Esophagus muscularis mucosa (tissue), 3 donors: ENCODE results near the gene C9orf85.

Source experiments
- POLR2A ChIP-seq: fragments of 450-650 bp; IDR thresholded peaks from one replicate; pipeline ENCODE4 v1.6.1; 2017; ENCODE audit warnings: antibody characterized with exemption, moderate library complexity, mild to moderate bottlenecking, low read depth
- POLR2AphosphoS5 ChIP-seq, 2 donors: sonication (generic); formaldehyde crosslinking; IDR thresholded peaks; one replicate each; pipeline ENCODE4 v1.6.1; 2017; ENCODE audit warnings: antibody characterized with exemption in 2 of 2
- TF ChIP-seq, protein P1 (sequence below), 3 experiments: fragments of 200-600 bp in 2 of 3; fragments of 450-650 bp in 1 of 3; sonication (generic) in 2 of 3; IDR thresholded peaks; one replicate each; pipeline ENCODE4 v1.5.1; 2017 to 2019; ENCODE audit warnings: antibody characterized with exemption in 3 of 3, mild to moderate bottlenecking in 2 of 3, moderate library complexity in 1 of 3

DNA sequence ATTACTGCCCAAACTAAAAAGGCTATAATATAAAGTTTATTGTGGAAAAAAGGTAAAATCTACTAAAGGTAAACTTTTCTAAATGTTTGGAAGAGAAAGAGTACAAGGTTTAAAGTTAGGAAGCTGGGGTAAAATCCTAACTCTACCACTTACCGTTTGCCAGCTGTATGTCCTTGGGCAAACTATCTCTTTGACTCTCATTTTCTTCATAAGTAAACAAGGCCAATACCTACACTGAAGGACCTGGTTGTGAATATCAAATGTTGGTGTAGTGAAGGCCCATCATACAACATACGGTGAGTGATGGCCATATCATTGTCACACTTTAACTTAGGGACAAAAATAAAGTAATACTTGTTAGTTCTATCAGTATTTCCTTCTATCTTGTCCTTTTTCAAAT, 35.3 kb upstream of the C9orf85 start:
- no peak for TF ChIP-seq POLR2A
- TF ChIP-seq, protein P1, sequence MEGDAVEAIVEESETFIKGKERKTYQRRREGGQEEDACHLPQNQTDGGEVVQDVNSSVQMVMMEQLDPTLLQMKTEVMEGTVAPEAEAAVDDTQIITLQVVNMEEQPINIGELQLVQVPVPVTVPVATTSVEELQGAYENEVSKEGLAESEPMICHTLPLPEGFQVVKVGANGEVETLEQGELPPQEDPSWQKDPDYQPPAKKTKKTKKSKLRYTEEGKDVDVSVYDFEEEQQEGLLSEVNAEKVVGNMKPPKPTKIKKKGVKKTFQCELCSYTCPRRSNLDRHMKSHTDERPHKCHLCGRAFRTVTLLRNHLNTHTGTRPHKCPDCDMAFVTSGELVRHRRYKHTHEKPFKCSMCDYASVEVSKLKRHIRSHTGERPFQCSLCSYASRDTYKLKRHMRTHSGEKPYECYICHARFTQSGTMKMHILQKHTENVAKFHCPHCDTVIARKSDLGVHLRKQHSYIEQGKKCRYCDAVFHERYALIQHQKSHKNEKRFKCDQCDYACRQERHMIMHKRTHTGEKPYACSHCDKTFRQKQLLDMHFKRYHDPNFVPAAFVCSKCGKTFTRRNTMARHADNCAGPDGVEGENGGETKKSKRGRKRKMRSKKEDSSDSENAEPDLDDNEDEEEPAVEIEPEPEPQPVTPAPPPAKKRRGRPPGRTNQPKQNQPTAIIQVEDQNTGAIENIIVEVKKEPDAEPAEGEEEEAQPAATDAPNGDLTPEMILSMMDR (IDR thresholded peaks at IDR 0.05): no peak
- no peak for TF ChIP-seq POLR2AphosphoS5 (IDR thresholded peaks at IDR 0.05)
